ENCODE measurements around the gene PLB1.

GRCh38 chr2:28620801-28621171 is 124.9 kb downstream of the PLB1 start:
- TF ChIP-seq, protein P1, sequence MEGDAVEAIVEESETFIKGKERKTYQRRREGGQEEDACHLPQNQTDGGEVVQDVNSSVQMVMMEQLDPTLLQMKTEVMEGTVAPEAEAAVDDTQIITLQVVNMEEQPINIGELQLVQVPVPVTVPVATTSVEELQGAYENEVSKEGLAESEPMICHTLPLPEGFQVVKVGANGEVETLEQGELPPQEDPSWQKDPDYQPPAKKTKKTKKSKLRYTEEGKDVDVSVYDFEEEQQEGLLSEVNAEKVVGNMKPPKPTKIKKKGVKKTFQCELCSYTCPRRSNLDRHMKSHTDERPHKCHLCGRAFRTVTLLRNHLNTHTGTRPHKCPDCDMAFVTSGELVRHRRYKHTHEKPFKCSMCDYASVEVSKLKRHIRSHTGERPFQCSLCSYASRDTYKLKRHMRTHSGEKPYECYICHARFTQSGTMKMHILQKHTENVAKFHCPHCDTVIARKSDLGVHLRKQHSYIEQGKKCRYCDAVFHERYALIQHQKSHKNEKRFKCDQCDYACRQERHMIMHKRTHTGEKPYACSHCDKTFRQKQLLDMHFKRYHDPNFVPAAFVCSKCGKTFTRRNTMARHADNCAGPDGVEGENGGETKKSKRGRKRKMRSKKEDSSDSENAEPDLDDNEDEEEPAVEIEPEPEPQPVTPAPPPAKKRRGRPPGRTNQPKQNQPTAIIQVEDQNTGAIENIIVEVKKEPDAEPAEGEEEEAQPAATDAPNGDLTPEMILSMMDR (IDR thresholded peaks at IDR 0.05; ENCODE audit: borderline replicate concordance, extremely low read depth, low read length, poor library complexity, severe bottlenecking): no peak
- TF ChIP-seq EZH2 (IDR thresholded peaks at IDR 0.05; ENCODE audit: borderline replicate concordance, low read depth, low read length, severe bottlenecking): no peak

All from DND-41 (cell line).